GM21786 (cell line): ENCODE data around the gene APBB1.

Experiments
- ATAC-seq: cut with Tn5 transposase; IDR thresholded peaks from one replicate; pipeline ENCODE4 v1.9.1; 2021; ENCODE audit not compliant: unreplicated experiment

The APBB1 gene

DNA sequence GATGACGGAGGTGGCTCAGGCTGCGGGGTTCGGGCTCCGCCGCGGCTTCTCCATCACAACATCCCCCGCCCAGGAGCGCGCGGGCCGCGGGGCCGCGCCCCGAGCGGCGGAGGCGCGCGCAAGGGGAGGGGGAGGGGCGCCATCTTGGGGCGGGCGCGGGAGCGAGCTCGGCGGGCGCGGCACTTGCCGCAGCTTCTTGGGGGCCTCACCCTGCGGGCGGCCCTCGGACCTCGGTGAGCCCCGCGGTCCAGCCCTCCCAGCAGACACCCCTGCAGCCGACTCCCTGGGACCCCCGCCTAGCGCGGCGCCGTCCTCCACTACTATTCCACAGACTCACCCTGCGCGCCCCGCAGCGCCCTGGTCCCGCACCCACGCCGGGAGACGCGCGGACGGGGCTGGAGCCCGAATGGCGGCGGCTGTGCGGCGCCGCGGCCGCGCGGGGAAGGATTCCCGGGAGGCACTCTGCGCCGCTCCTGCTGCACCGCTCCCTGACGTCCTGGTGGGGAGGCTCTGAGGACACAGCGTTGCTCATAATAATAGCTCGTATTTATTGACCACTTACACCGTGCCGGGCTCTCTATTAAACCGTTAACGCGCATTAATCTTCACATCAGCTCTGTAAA lies at the start of gene APBB1:
TSS of gene APBB1 (minus strand) at position 86 of the 623 bp plus-strand sequence. CDS start 7,747 bp downstream, outside the sequence.
- peak; percentile 44 for ATAC-seq

DNA sequence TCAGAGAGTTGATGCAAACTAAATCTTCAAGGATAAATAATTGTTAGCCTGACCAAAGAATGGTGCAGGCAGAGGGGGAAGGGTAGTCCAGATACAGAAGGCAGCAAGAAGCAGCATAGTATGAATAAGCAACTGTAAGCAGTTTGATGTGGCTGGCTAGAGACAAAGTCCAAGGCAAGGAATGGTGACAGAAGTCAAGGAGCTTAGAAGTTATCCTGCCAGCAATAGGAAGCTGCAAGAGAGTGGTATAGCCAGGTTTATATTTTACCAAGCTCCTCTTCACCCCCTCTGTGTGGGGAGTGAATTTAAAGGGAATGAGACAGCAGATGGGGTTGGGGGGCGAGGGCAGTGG lies 40.2 kb upstream of the APBB1 start:
- no peak for ATAC-seq

DNA sequence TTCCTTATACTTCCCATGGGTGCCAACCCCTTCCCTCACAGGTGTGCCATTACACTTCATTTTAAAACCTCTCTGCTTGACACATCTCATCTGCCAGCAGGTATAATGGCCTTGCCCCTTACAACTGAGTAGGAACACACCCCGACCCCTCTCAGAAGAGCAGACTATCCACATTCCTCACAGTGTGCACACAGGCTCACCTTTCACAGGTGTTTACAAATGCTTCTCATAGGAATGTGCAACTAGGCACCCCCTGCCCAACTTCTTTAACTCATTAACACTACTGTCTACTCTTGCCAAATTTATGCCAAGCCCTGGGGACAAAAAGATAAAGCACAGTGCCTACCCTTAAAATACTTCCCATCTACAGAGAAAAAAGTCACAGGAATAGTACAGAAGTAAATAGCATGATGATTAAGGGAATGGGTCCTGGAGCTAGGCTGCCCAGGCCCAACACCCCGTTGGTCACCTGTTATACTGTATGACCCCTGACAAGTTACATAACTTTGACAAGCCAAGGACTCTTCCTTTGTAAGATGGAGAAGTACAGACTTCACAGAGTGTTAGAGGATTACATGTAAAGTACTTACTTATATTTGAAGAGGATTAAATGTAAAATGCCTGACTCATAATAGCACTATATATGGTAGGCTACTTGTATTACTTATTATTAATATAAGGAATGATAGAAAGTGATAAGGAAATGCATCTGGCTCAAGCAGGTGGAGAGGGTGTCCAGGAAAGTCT lies 39.6 kb upstream of the APBB1 start:
- no peak for ATAC-seq

DNA sequence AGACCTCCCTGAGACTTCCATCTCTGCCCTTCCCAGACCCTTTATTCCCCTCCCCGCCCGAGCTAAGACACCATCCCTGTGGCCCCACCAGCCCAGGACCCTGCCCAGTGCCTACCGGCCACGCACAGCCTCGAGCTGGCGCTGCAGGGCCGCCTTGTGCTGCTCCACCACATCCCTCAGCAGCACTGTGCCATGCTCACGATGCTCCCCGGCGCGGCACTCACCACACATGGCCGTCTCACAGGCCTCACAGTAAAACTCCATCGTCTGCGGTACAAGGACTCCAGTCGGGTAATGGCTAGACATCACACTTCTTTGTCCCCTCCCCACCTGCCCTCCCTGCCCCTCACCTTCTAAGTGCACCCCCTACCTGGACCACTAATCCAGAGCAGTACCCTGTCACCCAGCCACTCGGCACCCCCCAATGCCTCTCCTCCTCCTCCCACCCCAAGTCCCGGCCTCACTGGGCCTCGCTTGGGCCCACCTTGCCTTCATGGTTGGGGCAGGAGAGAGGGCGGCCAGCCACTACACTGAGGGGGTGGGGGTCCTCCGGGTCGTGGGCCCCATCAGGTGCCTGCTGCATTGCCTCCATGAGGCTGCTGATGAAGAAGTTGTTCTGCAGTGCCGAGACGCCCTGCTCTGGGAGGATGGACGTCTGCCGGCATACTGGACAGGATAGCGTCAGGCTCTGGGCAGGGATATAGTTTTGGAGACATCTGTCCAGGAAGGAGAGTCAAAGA lies 38.9 kb upstream of the APBB1 start:
- no peak for ATAC-seq

DNA sequence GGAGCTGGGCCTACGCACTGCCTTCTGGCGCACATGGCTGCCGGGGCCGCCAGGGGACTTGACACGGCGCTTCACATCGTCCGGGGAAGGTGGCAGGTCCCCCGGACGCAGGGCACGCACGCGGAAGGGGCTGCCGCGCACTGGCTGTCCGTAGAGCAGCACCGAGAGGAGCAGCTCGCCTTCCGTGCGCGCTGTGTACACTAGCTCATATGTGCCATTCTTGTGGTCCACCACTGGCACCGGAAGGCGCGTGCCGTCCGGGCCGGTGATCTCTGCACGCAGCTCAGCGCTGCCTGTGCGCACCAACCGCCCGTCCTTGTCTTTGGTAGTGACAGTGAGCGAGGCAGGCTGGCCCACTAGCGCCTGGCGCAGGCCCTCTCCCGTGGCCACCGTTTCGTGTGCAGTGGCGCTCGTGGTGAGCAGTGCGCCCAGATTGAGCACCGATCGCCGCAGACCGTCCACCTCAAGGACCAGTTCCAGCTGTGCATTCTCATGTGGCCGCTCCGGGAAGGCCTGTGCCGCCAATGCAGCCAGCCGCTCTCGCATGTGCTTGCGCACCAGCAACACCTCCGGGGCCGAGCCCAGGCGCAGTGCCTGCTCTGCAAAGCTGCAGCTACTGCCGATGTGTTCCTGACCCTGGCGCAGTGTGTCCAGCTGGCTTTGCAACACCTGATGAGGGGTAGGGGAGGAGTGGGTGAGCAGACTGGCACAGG lies 37.6 kb upstream of the APBB1 start:
- no peak for ATAC-seq

DNA sequence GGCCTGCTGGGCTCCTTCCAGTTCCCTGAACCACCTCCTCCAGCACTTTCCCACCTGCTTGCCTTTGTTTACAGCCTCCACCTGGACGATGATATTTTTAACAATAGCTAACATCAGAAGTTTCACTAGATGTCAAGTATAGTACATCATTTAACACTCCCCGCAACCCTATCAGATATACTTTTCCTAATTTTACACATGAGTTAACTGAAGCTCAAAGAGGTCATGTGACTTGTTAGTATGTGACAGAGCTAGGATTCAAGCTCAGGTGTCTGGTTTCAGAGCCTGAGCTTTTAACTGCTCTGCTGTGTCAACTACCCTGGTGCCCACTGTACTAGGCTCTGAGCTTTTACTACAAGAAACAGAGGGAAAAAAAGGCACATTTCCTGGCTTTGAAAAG lies 36.2 kb upstream of the APBB1 start:
- no peak for ATAC-seq

DNA sequence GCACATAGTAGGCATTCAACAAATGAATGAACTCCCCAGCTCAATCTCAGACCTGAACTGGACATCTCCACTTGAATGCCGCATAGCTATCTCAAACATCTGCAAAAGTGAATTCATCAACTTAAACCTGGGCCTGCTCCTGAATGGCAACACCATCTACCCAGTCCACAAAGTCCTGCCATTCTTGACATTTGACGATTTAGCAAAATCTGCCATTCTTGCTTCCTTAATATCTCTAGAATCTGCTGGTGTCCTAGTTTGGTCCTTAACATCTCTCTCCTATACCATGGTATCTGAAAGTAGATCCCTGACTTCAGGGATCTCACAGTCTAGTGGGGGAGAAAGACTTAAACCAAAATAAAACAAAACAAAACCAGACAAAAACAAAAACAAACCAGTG lies 34.3 kb upstream of the APBB1 start:
- ATAC-seq = no peak

DNA sequence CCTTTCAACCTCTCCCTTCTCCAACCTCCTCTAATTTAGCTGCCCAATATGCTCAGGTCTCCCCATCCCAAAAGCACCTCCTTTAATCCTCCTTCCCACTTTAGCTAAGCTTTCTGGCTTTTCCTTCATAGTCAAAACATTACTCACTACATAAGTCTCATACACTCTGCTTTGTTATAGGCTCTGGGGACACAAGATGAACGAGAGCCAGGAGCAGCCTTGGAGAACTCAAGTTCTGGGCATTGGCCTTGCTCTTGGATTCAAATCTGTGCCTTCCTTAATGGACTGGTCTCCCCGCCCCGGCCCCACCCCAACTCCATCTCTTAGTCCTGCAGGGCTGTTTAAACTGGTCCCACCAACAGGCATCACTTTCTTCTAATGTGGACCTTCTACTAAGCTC lies 33.3 kb upstream of the APBB1 start:
- ATAC-seq = no peak

DNA sequence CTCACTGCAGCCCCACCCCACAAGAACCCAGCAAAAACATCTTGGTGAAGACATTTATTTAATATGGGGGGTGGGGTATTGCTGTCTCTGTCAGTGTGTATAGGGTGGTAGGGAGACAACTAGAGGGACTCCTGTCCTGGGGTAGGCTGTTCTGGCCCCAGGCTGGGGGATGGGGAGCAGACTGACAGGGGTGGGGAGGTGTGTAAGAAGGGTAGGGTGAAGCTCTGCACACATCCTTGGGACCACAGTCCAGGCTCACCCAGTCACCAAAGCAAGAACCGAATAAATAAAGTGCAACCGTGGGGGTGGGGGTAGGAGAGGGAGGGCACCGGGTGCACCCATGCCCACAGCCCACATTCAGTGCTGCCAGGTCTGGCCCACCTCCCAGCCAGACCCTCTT lies 29.7 kb upstream of the APBB1 start:
- ATAC-seq = no peak

DNA sequence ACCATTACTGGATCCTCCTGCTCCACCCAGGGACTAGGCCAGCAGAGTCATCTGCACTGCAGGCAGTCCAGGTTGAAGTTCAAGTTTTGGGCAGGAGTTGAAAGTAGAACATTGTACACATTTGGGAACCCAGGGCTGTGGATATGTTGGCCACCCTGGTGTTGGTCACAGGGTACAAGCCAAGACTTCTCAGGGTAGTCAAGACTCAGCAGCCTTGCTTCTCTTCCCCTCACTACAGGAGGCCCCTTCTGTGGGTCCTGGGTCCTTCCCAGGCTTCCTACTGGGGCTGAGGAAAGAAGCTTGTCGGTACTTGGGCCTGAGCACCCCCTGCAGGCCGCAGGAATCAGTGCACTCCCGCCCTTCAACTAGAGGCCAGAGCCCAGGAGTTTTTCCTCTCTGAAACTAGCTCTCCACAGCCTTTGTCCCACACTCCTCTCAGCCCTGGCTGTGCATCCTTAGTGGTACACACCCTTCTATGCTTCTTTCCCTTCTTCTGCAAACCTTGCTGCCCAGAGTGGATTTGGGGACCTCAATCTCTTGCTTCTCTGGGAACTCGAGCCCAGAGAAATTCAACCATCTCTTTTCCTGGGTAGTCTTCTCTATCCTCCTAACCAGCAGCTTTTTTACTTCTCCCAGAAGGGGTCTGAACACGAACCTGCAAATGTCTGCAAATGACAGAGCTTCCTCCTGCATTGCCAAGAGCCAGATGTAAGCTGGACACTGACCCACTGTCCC lies 24.5 kb upstream of the APBB1 start:
- peak; percentile 63 for ATAC-seq

DNA sequence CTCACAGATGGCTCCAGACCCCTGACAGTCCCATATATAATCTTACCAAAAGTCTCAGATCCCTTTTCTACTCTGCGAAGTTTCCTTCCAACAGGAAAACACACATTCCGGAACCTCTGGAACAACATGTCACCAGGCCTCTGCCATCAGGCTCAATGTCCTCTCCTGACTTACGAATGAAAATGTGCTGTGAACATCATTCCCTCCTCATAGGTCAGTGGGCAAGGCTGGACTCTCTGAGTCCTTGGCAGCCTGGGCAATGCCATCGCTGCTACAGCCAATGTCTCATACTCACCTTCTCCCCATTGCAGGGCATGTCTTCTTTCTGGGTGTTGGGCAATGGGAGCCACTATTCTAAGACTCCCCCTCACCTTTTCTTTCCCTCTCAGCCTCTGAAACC lies 23.5 kb upstream of the APBB1 start:
- no peak for ATAC-seq

DNA sequence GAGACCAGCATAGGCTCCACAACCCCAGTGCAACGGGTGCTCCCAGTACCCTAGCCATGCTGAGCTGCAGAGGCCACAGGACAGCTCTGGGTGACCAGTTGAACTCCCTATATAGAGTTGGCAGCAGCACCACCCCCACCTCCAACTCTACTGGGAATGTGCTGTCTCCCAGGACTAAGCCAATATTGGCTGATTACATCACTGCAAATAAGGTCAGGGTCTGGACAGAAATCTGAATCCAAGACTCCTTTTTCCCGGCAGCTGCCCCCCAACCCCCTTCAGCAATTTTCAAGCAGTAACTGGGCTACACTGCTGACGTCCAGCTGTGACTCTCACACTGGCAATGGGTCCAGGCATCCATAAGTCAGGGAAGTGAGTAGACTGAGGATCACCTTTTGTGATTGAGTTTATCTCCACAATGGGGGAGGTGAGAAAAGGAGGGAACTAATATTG lies 22.0 kb upstream of the APBB1 start, which contains the start of gene HPX:
TSS of gene HPX (minus strand) at position 82 of the 453 bp plus-strand sequence. CDS start at position 58, 24 bp downstream.
- ATAC-seq = no peak

DNA sequence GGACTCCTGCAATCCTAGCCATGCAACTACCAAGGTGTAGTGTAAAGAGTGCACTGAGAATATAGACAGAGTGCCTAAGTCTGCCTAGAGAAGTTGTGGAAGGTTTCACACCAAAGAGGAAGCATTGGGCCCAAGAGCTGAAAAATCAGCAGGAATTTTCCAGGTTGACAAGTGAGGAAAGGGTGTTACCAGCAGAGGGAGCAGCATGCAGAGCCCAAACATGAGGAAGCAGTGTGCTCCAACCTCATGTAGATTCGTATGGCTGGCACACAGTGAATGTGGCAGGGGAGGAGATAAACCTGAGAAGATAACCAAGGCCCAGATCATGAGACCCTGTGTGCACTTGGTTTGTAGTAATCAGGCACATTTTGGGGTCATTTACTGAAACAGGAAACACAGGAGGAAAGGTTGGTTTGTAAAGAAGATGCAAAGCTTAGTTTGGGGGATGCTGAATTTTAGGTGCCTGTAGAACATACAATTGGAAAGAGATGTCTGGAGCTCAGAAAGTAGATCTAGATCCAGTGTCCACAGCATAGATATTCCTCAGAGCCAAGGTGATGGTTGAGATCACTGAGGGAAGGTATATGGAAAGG lies 20.2 kb upstream of the APBB1 start:
- ATAC-seq = no peak

DNA sequence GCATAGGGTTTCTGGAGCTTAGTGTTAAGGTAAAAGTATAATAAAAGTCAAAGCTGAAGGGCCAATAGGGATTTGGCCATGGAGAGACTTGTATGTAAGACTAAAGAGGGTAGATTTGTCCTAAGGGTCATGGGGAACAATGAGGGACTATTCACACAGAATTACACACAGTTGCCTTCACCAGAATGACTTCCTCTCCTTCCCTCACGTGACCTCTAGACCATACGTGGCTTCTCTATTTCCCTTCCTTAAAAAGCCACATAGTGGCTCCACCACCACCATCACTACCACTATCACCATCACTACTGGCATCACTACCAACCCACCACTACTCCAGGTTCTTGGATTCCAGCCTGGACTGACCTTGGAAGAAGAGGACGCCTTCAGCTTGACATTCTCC lies 19.1 kb upstream of the APBB1 start:
- ATAC-seq = no peak

DNA sequence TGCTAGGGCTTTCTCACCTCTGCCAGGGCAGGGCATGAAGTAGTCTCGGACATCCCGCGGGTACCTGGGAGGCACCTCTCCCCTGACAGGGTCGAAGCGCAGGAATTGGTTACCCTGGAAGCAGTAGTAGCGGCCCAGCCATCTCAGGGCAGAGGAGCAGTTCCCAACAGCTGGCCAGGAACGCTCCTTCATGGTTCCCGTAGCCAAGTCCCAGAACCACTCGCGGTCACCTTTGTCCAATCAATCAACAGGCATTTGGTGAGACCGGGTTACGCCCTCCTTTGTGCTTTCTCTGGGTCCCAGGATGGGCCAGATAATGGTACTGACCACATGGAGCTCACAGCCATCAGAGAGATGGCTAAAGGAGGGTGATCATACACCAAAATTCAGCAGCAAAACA lies 18.5 kb upstream of the APBB1 start:
- ATAC-seq = no peak

DNA sequence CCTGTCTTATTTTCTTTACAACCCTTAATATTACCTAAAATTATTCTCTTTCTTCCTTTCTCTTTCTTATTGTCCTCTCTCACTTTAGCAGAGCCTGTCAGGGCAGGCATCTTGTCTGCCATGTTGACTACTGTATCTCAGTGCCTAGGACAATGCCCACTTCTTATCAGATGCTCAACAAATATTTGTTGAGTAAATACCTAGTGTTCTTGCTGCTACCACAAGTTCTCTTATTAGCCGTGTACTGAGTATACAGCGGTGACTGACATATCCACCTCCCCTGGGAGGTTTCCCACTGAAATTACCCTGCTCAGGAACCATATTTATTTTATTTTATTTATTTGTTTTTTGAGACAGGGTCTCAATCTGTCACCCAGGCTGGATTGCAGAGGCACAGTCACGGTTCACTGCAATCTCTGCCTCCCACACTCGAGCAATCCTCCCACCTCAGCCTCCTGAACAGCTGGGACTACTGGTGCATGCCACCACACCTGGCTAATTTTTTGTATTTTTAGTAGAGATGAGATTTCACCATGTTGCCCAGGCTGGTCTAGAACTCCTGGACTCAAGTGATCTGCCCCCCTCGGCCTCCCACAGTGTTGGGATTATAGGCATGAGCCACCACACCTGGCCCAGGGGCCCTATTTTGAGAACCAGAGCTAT lies 15.2 kb upstream of the APBB1 start:
- ATAC-seq = no peak

DNA sequence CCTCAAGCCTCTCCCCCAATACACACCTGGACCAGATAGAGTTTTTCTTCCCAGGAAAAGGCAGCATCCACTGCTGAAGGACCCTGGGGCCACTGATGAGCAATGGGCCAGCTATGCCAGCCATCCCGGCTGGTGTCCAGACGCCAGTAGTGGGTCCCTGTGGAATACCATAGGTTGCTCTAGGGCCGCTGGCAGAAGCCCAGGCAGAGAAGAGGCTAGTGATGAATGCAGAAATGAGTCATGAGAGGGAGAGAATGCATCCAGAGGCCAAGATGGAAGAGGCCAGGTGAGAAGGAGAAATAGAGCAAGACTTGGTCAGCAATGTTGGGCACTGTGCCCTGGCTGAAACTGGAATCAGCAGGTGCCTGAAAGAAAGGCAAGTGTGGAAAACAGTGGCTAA lies 13.0 kb upstream of the APBB1 start:
- no peak for ATAC-seq

DNA sequence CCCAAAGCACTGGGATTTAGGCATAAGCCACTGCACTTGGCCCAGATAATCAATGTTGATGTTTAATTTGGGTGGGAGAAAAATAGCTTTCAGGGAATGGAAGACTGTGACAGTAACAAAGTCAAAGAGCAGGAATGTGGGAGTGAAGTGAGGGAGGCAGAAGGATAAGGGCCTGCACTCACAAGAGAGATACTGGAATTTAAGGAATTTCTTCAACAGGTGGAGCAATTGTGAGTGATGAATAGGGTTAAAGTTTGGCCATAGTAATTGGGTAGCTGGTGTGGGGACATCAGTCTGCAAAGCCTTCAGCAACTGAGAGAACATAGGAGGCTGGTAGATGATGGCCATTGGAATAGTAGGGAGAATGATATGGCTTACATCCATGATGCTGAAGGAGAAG lies 8.6 kb upstream of the APBB1 start:
- no peak for ATAC-seq

DNA sequence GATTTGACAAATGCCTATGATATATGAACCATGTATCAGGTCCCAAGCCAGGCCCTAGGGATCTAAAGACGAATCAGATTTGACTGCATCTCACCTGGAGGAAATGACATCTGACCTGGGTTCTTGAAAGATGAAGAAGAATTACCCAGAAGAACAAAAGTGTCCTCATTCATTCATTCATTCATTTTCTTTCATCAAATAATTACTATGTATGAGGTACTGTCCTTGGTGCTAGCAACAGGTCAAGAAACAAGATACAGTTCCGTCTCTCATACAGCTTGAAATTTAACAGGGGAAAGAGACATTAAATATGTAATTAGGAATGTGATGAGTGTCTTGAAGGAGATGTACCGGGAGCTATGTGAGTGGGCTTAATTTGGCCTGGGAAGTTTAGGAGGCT lies 1.8 kb upstream of the APBB1 start:
- ATAC-seq = no peak

DNA sequence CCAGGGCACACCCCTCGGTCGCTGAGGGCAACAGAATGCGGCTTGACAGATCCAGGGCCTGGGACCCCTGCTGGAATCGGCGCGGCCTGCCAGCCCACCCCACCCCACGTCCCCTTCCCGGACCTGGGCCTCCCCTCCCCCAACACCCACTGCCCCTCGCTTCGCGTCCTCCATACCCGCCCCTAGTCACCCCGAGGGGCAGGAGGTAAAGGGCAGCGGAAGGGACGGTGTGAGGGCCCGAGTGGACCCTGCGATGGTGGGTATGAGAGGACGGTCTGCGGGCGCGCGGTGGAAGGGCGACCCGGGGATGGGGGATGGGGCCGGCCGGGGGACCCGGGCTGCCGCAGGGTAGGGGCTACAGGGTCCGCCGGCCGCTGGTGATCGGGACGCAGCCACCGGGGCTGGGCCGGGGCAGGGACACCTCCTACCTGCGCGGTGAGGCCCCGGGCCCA lies 311 bp downstream of the APBB1 start:
- no peak for ATAC-seq
